GM12878 (cell line): ENCODE results near the gene KIRREL1. TPM values are rescaled to one million over a fixed set of nuclear protein-coding genes. Genes with fewer than 3 reads are reported as not detected.

ENCODE experiments used
- HDGF ChIP-seq: fragments of 450-650 bp; IDR thresholded peaks from 2 replicates; pipeline ENCODE4 v1.6.1; 2016; ENCODE audit warnings: antibody characterized with exemption
- TCF12 ChIP-seq: IDR thresholded peaks from 2 replicates; pipeline ENCODE4 v1.6.1; 2011; ENCODE audit warnings: low read depth, mild to moderate bottlenecking, low read length
- polyA plus RNA-seq, 11 experiments: library from polyadenylated mRNA; depleted of rRNA in 4 of 11; unstranded in 6 of 11; stranded (reverse) in 5 of 11; fragments of >200 nt; fragmentation: Nextera tagmentation in 4 of 11; fragmentation: Illumina TruSeq in 1 of 11; extraction: Ambion mirVana in 4 of 11; extraction: Trizol in 1 of 11; gene quantifications; 1 replicate in 1 of 11; 2 replicates in 10 of 11; pipeline versions ENCODE4 v1.2.1 to v1.2.3, GENCODE V29; 2011 to 2016; ENCODE audit warnings: inconsistent platforms in 2 of 11, missing spikeins in 2 of 11, low read depth in 1 of 11
- total RNA-seq, 4 experiments: library from RNA; depleted of rRNA in 3 of 4; stranded (reverse); fragments of >200 nt in 3 of 4; fragmentation: Illumina TruSeq in 1 of 4; extraction: Trizol in 1 of 4; gene quantifications; 2 replicates each; pipeline versions ENCODE4 v1.2.1 to v1.2.3, GENCODE V29; 2013 to 2021
- TF ChIP-seq, protein P1 (sequence below), 3 experiments: IDR thresholded peaks in 2 of 3; conservative IDR thresholded peaks in 1 of 3; 2 replicates each; pipeline ENCODE4 v1.5.1; 2011; ENCODE audit warnings: low read depth in 3 of 3, low read length in 3 of 3, mild to moderate bottlenecking in 3 of 3, control low read depth in 2 of 3, moderate library complexity in 2 of 3, inconsistent platforms in 1 of 3, mixed read lengths in 1 of 3; ENCODE audit not compliant: control insufficient read depth in 2 of 3, insufficient read depth in 1 of 3; ENCODE audit errors: extremely low read depth in 1 of 3
- TF ChIP-seq, protein P2 (sequence below): IDR thresholded peaks from 2 replicates; pipeline ENCODE4 v1.6.1; 2012; ENCODE audit warnings: low read depth, low read length, improper control_type of control experiment
- TF ChIP-seq, protein P3 (sequence below): fragments of 450-650 bp; formaldehyde crosslinking; IDR thresholded peaks from 2 replicates; pipeline ENCODE4 v1.5.0; 2022; ENCODE audit warnings: mild to moderate bottlenecking, missing genetic modification characterization

The KIRREL1 gene
- total and polyA plus RNA-seq, 10 of the 15 experiments (the other 5 are each of a cell fraction or from before 2014, with no cell fraction given): 0.15 TPM; not detected in 9

DNA sequence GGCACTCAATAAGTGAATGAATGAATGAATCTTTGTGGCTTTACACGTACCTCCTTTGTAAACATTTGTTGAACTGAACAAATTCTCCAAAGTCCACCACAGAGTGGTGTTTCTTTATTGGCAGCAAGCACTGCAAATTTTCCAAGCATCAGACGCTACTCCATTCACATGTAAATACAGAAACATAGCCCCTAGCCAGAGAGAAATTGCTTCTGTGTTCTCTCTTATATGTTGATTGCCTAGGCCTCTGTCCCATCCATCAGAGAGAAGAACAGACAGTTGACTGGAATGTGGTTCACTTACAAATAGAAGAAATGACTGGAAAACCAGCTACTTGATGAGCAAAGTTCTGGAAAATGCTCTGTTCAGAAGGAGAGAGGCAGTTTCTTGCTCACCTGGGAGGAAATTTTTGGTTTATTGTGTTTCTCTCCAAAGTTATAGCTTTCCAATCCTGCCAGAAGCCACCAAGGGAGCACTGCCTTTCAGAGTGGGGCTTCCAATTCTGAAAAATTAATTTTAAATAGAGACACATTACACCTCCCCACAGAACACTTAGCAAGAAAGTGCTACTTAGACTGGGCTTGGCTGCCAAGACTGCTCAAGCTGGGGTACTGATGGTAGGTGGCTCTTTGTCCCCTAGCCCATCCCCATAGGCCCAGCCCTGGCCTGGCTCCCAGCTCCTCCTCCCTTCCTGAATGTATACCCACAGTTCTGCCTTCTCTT lies 18.1 kb upstream of the KIRREL1 start (continued):
- TF ChIP-seq, protein P1, sequence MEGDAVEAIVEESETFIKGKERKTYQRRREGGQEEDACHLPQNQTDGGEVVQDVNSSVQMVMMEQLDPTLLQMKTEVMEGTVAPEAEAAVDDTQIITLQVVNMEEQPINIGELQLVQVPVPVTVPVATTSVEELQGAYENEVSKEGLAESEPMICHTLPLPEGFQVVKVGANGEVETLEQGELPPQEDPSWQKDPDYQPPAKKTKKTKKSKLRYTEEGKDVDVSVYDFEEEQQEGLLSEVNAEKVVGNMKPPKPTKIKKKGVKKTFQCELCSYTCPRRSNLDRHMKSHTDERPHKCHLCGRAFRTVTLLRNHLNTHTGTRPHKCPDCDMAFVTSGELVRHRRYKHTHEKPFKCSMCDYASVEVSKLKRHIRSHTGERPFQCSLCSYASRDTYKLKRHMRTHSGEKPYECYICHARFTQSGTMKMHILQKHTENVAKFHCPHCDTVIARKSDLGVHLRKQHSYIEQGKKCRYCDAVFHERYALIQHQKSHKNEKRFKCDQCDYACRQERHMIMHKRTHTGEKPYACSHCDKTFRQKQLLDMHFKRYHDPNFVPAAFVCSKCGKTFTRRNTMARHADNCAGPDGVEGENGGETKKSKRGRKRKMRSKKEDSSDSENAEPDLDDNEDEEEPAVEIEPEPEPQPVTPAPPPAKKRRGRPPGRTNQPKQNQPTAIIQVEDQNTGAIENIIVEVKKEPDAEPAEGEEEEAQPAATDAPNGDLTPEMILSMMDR (IDR thresholded peaks at IDR 0.05 in 2 of 3, conservative IDR thresholded peaks at IDR 0.05 in 1 of 3; ENCODE audit: control insufficient read depth in 2 of 3, extremely low read depth in 1 of 3, insufficient read depth in 1 of 3, low read depth in 3 of 3, low read length in 3 of 3): no peak
- TF ChIP-seq, protein P2, sequence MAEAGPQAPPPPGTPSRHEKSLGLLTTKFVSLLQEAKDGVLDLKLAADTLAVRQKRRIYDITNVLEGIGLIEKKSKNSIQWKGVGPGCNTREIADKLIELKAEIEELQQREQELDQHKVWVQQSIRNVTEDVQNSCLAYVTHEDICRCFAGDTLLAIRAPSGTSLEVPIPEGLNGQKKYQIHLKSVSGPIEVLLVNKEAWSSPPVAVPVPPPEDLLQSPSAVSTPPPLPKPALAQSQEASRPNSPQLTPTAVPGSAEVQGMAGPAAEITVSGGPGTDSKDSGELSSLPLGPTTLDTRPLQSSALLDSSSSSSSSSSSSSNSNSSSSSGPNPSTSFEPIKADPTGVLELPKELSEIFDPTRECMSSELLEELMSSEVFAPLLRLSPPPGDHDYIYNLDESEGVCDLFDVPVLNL: no peak
- TF ChIP-seq TCF12: no peak
- TF ChIP-seq HDGF: no peak
- TF ChIP-seq, protein P3, sequence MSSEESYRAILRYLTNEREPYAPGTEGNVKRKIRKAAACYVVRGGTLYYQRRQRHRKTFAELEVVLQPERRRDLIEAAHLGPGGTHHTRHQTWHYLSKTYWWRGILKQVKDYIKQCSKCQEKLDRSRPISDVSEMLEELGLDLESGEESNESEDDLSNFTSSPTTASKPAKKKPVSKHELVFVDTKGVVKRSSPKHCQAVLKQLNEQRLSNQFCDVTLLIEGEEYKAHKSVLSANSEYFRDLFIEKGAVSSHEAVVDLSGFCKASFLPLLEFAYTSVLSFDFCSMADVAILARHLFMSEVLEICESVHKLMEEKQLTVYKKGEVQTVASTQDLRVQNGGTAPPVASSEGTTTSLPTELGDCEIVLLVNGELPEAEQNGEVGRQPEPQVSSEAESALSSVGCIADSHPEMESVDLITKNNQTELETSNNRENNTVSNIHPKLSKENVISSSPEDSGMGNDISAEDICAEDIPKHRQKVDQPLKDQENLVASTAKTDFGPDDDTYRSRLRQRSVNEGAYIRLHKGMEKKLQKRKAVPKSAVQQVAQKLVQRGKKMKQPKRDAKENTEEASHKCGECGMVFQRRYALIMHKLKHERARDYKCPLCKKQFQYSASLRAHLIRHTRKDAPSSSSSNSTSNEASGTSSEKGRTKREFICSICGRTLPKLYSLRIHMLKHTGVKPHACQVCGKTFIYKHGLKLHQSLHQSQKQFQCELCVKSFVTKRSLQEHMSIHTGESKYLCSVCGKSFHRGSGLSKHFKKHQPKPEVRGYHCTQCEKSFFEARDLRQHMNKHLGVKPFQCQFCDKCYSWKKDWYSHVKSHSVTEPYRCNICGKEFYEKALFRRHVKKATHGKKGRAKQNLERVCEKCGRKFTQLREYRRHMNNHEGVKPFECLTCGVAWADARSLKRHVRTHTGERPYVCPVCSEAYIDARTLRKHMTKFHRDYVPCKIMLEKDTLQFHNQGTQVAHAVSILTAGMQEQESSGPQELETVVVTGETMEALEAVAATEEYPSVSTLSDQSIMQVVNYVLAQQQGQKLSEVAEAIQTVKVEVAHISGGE: no peak
